ENCODE results near the gene RDX. TPM values are rescaled to one million over a fixed set of nuclear protein-coding genes. Genes with fewer than 3 reads are reported as not detected.
"Not testable (repeated sequence)": the region's sequence is repeated elsewhere in the genome, so short reads cannot be mapped to it uniquely, and the experiment has no call there.

Gene RDX
- total RNA-seq, 2 donors from 2014 or later, result 97.5 to 100 TPM

DNA sequence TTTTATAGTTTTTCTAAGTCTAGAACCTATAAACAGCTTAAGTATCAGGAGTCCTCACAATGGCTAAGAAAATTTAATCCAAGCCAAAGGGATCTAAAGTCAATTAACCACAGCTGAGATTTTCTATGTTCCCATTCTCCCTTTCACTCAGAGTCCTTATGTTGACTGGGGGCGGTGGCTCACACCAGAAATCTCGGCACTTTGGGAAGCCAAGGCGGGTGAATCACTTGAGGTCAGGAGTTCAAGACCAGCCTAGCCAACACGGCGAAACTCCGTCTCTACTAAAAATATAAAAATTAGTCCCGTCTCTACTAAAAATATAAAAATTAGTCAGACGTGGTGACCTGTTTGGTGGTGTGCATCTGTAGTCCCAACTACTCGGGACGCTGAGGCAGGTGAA is 6.9 kb downstream of the RDX start:
- no peak for DNase-seq
- ATAC-seq, result no peak
- intact Hi-C loops (cut with DNase I), result no loop called here

DNA sequence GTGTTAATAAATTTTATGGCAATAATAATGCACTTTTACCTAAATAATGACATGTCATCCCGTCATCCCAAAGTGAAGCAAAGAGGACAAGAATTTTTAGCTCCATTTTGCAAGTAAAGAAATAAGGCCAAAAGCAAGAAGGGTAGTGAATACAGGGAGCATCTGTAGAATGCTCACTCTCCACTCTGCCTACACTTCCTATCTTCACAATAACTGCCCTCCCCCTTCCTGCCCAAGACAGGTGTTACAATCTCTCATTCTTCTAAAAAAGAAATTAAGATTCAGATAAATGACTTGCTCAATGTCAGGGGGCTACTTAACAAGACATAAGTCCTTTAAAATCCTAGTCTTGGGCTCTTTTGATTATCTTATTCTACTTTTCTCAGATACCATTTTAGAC is 8.9 kb downstream of the RDX start:
- DNase-seq, result no peak
- no peak for ATAC-seq
- intact Hi-C loops (cut with DNase I), result no loop called here

DNA sequence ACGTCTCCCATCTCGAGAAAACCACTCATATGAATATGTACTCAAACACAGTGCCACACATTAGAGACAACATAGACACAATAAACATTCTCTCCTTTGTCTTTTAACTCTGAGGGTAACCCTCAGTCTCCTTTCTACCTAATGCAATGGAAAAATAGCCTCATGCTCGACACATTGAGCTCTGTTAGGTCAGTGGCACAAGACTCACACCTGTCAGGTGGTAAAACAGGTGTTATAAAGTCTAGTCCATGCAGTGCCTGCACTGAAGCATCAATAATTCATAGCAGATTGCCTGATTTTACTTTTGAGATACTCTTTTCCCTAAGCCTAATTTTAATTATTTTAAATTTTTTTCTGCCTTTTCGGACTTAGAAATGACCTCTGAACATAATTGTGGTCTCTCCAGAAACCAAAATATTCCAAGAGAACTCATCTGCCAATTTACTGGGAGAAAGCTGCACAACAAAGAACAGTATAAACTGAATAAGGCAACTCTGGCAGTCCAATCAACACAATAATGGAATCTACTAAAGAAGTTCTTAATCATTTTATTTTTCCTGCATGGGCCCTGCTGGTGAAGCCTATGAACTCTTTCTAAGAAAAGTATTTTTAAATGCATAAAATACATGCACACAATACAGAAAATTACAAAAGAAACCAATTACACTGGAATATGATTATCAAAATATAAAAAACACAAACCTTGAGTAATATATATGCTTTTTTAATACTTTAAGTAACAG is 9.9 kb downstream of the RDX start:
- ATAC-seq, result no peak
- DNase-seq, result no peak
- intact Hi-C loops (cut with DNase I), result no loop called here

DNA sequence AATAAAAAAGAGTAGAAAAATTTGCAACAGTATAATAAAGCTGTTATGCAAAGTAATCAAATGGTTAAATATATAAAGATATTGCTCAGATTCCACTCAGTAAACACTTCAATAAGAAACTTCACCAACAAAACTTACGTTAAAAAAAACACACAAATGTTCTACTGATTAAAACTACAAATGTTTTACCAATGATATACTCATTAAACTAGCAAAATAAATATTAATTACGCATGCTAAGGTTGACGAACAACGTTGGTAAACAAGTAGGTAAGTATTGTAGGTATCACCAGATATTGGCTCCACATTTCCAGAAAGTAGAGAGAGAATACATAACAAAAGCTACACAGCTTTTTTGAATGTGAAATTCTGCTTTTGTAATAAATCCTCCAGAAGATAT is 12.6 kb downstream of the RDX start:
- ATAC-seq (no peak), DNase-seq (no peak)
- intact Hi-C loops (cut with DNase I), result no loop called here

DNA sequence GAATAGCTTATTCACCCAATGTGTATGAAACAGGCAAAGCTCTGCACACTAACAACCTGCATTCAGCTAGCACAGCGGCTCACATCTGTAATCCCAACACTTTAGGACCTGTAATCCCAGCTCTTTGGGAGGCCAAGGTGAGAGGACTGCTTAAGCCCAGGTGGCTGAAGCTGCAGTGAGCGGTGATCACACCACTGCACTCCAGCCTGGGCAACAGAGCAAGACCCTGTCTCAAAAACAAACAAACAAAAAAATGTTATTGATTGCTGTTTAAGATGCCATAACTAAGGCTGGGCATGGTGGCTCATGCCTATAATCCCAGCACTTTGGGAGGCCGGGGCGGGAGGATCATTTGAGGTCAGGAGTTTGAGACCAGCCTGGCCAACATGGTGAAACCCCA is 15.8 kb downstream of the RDX start:
- intact Hi-C loops (cut with DNase I); DNase-seq; ATAC-seq: not testable (repeated sequence)

DNA sequence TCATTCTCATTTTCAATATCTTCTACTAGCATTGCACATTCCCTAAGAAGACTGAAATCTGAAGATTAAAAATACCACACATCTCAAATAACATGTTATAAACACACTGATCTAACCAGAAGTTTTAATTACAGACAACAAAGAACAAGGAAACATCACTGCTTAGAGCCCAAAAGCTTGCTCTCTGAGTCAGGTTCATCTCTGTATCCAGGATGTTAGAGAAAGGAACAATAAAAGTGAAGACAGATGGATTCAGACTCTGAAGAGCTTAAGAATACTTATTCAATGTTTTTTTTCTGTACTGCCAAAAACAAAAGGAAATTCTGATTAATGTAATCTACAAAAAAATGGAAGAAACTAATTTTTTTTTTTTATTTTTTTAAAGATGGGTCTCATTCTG is 16.5 kb downstream of the RDX start:
- intact Hi-C loops (cut with DNase I), result no loop called here

DNA sequence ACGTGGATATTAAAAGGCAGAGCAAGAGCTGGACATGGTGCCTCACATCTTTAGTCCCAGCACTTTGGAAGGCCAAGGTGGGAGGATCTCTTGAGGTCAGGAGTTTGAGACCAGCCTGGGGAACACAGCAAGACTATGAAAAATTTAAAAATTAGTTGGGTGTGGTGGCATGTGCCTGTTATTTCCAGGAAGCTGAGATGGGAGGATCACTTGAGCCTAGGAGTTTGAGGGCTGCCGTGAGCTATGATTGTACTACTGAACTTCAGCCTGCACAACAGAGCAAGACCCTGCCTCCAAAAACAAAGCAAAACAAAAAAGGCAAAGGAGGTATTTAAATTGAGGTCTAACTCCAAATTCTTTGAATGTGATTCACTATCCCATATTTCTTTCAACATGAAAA is 23.5 kb downstream of the RDX start:
- DNase-seq (no peak), ATAC-seq (no peak)
- intact Hi-C loops (cut with DNase I), result no loop called here

More for the DNA sequence above, 16.5 kb downstream of the RDX start:
- ATAC-seq (no peak), DNase-seq (no peak)

DNA sequence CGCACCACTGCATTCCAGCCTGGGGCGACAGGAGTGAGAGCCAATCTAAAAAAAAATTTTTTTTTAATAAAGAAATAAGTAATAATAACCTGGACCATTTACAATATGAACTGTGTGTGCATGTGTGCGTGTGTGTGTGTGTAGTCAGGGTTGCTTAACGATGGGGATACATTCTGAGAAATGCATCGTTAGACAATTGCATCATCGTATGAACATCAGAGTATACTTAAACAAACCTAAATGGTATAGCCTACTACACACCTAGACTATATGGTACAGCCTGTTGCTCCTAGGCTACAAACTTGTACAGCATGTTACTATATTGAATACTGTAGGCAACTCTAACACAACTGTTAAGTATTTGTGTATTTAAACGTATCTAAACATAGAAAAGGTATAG is 26.4 kb downstream of the RDX start:
- ATAC-seq (no peak), DNase-seq (no peak)
- intact Hi-C loops (cut with DNase I), result no loop called here

DNA sequence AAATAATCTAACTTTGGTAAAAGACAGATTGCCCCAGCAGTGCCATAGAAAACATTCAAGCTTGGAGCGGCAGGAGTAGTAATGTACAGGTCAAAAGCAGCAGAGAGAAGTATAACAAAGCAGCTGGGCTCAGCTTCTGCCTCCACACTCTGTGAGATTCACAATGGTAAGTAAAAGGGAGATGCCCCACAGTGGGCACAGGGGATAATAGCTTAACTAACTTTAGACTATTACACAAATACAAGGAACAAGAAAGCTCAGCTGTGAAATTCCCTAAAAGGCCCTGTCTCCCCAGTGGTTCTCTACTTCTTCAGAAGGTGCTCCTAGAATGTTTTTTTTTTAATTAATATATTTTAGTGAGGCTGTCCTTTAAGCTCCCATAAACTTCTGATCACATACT is 28.0 kb downstream of the RDX start:
- DNase-seq (no peak), ATAC-seq (no peak)
- intact Hi-C loops (cut with DNase I), result no loop called here

DNA sequence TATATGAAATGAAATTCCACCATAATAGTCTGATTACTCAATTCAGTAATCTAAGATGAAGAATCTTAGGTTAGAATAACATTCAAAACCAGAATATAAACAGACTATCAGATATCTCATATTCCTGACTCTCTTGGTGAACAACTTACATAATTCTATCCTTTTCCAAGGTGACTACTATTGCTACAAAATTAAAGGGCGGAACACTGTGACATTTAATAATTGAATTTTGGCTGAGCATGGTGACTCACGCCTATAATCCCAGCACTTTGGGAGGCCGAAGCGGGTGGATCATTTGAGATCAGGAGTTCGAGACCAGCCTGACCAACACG is 34.4 kb downstream of the RDX start:
- intact Hi-C loops (cut with DNase I), result no loop called here
- no peak for ATAC-seq

DNA sequence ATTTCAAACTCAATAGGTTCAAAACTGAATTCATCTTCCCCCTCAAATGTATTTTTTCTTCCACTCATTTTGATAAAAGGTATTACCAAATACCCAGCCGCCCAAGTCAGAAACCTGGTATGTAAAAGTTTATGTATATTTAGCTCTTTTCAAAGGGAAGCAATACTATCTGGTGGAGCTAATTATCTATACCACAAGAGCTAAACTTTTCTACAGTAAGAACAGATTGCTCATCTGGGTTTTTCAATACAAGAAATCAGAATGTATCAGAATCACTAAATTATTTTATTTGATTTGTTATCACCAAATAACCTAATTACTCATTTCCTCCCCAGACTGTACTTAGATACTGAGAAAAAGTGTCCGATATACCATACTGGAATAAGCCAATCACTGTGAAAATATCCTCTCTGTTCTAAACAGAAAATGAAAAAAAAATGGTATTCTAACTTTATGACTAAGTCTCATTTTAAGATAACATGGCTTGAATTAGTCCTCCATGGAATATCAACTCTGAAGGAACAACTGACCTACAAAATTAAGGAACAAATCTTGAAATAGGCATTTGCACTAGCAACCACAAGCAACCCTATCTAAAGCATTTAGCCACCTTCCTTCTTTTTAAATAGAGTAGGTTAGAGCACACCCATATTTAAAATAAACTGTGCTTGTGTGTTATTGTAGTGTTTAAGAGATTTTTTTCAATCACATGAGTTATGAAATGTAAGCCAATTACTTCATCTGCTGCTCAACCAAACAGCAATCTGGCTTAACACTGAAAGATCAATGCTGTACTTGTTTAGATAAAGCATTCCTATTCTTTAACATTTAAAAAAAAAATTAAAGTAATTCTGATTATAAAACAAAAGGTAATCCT is 35.0 kb downstream of the RDX start:
- no peak for DNase-seq
- ATAC-seq, result no peak
- intact Hi-C loops (cut with DNase I), result no loop called here

More for the DNA sequence above, 34.4 kb downstream of the RDX start:
- no peak for DNase-seq

DNA sequence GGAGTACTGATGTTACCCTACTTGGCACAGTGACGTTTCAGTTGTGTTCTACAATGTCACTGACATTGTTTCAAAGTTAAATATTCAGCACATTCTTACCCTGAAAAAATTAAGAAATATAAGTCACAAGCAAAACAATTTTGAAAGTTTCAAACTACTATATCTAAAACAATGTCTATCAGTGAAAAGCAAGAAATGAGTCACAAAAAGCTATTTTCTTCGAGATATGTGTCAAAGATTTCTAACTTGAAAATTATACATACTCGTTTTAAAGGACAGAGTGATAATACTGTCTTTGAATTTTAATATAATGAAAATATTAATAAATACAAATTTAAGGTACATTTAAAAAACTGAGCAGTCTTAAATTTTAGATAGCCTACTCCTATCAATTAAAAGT is 42.9 kb downstream of the RDX start:
- DNase-seq, result no peak
- intact Hi-C loops (cut with DNase I), result no loop called here
- ATAC-seq, result no peak

DNA sequence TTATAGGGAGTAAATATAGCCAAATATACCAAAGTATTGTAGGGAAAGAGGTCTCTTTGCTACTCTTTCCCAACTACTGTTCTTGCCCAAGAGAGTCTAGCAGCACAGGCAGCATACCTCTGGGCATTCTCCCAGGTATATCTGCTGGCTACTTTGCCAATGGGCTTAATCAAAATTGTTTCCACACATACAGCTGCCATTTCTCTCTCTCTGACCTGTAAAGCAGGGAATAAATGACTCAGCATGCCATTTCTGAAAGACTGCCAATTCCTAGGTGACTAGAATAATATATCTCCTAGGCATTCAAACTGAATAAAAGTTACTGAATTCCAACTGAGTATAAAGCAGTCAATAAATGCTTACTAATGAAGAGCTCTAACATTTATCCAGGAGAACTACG is 44.6 kb downstream of the RDX start:
- peak; percentile 34 to 85 for ATAC-seq
- DNase-seq, result no peak
- intact Hi-C loops (cut with DNase I), result no loop called here

DNA sequence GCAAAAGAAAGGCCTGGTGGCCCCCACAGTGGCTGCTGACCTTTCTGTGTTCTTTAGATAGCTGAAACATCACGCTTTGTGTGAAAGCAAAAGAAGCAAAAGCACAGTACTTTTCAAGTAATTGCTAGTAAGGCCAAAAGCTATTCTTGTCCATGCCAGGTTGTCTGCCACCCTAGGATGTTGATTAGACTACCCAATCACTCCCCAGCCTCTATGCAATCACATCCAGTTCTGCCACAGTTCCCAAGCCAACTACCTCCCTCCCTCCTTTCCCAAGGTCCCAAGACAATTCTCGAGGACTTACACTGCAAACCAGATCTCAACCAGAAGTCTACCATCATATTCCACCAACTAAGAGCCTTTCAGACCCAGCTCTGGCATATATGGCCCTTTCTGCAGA is 46.2 kb downstream of the RDX start:
- intact Hi-C loops (cut with DNase I), result no loop called here
- ATAC-seq (peak; percentile 26 to 71), DNase-seq (no peak)

DNA sequence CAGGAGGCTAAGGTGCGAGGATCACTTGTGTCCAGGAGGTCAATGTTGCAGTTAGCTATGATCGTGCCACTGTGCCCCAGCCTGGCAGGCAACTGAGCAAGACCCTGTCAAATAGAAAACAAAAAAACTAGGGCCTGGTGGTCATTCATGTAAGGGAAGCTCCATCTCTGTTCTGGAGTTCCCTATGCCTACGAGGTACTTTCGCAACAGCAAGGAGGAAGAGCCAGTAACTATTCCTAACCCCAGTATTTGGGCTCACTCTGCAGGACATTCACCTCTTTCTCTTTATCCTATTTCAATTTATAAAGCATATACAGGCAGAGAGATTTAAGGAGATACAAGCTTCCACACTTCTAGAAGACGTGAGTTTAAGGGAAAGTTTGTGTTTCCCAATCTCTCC is 46.6 kb downstream of the RDX start:
- ATAC-seq (peak in 1 of 2 donors; percentile 15), DNase-seq (no peak)
- intact Hi-C loops (cut with DNase I), result no loop called here

DNA sequence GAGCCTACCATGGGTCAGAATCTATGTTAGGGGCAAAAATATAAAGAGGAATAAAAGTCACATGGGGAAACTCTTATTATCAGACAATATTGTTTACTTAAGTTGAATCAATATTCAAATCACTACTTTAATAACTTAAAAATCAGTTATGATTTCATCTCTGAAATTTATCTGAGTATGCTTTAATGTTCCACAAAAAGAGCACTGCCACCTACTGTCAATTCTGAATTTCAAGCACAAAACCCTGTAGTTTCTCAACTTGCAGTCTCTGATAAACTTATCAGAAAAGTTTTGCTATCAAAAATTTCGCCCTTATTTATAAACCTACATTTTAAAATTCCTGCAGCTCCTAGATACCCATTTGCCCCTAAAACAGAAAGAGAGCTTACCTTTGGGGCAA is 47.3 kb downstream of the RDX start:
- DNase-seq, result no peak
- intact Hi-C loops (cut with DNase I), result no loop called here
- no peak for ATAC-seq

DNA sequence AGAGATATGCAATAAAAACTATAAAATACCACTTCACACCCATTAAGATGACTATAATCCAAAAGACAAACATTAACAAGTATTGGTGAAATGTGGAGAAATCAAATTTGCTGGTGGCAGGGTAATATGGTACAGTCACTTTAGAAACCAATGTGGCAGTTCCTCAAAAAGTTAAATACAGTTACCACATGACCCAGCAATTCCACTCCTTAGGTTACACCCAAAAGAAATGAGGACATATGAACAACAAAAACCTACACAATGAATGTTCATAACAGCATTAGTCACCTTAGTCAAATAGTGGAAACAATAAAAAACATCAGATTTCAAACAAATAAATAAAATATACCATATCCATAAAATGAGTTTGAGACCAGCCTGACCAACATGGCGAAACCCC is 52.6 kb downstream of the RDX start:
- DNase-seq, result no peak
- no peak for ATAC-seq
- intact Hi-C loops (cut with DNase I), result no loop called here

DNA sequence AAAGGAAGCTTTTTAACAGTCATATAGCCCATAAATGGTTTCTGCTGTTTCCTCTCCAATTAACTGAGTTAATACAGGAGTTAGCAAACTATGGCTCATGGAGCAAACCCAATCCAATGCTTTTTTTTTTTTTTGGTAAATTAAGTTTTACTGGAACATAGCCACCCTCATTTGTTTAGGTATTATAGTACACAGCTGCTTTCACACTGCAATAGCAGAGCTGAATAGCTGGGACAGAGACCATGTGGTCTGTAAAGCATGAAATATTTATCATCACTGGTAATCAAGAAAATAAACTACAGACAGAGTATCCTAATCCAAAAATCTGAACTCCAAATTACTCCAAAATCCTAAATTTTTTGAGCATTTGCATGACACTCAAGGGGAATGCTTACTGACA is 53.7 kb downstream of the RDX start:
- no peak for ATAC-seq
- intact Hi-C loops (cut with DNase I), result no loop called here
- DNase-seq, result no peak

DNA sequence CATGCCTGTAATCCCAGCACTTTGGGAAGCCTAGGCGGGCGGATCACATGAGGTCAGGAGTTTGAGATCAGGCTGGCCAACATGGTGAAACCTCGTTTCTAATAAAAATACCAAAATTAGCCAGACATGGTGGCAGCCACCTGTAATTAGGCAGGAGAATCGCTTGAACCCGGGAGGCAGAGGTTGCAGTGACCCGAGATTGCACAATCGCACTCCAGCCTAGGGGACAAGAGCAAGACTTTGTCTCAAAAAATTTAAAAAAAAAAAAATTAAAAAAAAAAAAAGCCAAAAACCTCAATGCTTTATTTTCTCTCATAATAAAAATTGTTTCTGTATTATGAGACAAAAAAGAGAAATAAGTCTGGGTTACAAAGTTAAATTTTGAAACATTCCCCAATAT is 54.2 kb downstream of the RDX start:
- intact Hi-C loops (cut with DNase I), result no loop called here

DNA sequence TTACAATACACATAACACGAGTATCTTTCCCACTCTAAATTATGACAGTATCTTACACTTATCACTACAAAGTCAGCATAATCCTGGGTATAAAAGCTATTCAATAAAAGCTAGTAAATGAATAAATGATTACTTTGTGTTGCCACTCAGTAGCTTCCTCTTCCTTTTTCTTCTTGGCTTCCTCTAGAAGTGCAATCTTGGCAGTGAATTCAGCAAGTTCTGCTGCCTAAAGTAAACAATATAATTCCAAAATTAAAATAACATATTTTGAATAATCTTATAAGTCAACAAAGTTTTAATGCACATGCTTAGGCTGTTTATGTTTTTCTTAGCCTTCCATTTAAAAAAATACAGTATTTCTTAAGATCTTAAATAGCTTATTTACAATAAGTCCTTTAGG is 60.4 kb downstream of the RDX start:
- no peak for DNase-seq
- no peak for ATAC-seq
- intact Hi-C loops (cut with DNase I), result no loop called here

More for the DNA sequence above, 54.2 kb downstream of the RDX start:
- ATAC-seq, result no peak
- DNase-seq, result no peak

DNA sequence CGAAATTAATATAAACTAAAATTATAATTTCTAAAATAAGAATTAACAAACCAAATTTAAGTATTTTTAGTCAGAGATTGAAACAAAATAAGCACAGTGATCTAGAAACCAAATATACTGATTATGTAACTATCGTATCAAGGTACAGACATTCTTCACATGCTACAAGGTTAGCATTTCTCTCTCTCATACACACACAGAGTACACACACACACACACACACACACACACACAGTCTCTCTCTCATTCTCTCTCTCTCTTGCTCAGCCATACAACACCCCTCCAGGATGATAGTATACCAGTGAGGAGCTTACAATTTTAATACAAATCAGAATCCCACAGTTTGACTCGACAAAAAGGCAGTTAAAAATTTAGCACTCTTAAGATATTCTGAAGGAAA is 66.0 kb downstream of the RDX start:
- ATAC-seq (no peak), DNase-seq (no peak)
- intact Hi-C loops (cut with DNase I), result no loop called here
